HG02852 (cell line): ENCODE results near the gene ABHD16B.

Source experiments
- ATAC-seq: cut with Tn5 transposase; IDR thresholded peaks from one replicate; pipeline ENCODE4 v1.9.1; 2021; ENCODE audit warnings: mild to moderate bottlenecking, moderate library complexity; ENCODE audit not compliant: unreplicated experiment

ABHD16B gene

DNA sequence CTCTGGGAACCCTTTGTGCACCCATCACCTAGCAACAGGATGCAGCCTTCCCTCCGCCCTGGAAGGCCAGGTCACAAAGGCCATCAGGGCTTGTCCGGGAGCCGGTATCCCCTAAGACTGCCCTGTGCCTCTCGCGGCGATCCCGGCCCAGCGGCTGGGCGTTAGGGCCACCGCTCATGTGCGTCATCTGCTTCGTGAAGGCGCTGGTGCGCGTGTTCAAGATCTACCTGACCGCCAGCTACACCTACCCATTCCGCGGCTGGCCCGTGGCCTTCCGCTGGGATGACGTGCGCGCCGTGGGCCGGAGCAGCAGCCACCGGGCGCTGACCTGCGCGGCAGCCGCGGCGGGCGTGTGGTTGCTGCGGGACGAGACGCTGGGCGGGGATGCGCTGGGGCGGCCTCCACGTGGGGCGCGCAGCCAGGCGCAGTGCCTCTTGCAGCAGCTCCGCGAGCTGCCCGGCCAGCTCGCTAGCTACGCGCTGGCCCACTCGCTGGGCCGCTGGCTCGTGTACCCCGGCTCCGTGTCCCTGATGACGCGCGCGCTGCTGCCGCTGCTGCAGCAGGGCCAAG is at the start of gene ABHD16B:
Gene ABHD16B (plus strand): TSS at position 134 of the 570 bp plus-strand sequence. CDS start 43 bp downstream, at position 177.
- ATAC-seq, result no peak

GRCh38 chr20:63814891-63815614 is 46.2 kb upstream of the ABHD16B start:
- ATAC-seq, result no peak

DNA sequence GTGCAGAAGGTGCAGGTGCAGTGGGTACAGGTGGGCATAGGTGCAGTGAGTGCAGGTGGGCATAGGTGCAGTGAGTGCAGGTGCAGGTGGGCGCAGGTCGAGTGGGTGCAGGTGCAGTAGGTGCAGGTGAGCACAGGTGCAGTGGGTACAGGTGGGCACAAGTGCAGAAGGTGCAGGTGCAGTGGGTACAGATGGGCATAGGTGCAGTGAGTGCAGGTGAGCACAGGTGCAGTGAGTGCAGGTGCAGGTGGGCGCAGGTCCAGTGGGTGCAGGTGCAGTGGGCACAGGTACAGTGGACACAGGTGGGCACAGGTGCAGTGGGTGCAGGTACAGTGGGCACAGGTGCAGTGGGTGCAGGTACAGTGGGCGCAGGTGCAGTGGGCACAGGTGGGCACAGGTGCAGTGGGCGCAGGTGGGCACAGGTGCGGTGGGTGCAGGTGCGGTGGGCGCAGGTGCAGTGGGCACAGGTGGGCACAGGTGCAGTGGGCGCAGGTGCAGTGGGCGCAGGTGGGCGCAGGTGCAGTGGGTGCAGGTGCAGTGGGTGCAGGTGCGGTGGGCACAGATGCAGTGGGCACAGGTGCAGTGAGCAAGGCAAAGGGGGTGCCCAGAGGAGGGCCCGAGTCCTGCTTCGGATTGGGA is 45.6 kb upstream of the ABHD16B start:
- ATAC-seq, result no peak

DNA sequence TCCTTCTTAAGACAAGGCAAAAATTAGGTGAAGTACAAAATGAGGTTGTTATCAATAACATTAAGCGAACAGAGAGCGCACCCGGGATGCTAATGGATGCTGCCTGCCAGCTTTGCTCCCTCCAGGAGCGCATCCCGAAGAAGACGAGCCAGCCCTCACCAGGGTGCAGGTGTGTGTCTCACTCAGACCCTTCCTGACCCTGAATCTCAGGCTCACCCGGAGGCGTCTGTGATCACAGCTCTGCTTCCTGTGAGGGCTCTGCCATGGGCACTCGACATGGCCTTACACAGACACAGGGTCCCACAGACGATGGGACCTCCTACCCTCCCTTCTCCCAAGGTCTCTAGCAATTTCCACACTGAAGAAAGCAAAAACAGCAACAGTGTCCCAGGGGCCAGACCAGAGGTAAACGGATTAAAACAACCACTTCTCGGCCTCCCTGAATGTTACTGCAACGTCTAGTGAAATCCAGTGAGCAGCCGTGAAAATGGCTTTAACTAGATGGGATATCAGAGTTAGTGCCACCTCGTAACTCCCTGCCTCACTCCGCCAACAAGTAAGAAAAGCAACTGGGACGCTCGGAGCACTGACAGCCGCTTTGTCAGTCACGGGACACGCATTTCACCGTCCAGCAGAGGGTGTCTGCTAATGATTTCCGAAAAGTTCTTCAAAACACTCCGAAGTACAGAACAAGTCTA is 41.9 kb upstream of the ABHD16B start:
- ATAC-seq, result no peak

DNA sequence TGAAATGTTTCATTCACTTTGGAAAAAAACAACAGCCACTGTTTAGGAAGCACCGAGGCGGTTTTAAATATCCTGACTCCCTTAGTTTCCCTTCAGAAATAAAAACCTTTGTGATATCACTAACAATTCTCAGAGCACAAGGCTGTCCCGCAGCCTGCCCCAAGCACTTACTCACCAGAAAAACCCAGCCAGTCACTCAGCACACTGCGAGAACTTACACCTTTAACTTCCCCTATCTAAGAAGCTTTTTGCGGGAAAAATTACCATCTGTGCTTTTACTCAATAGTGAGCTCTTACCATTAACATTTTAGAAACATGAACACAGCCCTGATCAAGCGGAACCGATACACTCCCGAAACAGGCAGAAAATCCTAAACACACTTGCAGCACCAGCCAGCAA is 39.5 kb upstream of the ABHD16B start:
- ATAC-seq, result no peak

- no peak for ATAC-seq
Measured at GRCh38 chr20:63822276-63822696, 39.0 kb upstream of the ABHD16B start.

GRCh38 chr20:63823691-63824311 is 37.5 kb upstream of the ABHD16B start:
- ATAC-seq, result no peak

- no peak for ATAC-seq
Measured at GRCh38 chr20:63825331-63826118, 35.8 kb upstream of the ABHD16B start.

- ATAC-seq, result no peak
Measured at GRCh38 chr20:63826753-63827152, 34.5 kb upstream of the ABHD16B start.

- no peak for ATAC-seq
Measured at GRCh38 chr20:63828124-63828523, 33.2 kb upstream of the ABHD16B start.

DNA sequence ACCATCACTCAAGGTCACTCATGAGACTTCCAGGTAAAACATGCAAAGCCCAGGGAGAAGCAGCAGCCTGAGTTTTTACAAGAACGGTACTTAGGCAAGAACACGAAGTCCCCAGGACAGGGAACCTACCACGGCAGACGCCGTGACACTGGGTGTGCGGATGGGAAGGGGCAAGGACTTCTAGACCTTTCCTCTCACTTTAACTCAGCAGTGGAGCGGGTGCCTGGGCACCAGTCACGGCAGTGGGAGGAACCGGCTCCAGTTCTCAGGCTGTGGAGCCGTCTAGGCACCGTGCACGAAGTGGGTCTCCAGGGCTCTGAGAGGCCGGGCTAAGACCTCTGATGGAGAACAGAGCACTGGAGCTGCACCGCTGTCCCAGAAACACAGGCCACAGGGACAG is 32.8 kb upstream of the ABHD16B start:
- no peak for ATAC-seq

DNA sequence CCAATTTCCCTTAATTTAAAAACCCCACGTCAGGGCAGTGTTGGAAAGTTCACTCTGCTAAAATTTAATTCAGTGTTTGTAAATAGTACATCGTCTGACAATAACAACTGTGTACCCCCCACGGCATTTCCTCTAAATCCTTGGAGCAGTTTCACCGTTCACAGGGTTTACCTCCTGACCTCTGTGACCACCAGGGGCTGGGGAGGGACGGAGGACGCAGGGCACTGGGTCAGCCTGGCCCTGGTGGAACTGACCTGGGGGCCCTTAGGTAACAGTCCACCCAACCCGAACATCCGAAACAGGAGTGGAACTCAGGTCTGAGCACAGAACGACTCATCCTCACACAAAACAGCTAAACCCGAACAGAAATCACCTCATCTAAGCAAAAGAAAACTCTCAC is 32.3 kb upstream of the ABHD16B start:
- no peak for ATAC-seq

DNA sequence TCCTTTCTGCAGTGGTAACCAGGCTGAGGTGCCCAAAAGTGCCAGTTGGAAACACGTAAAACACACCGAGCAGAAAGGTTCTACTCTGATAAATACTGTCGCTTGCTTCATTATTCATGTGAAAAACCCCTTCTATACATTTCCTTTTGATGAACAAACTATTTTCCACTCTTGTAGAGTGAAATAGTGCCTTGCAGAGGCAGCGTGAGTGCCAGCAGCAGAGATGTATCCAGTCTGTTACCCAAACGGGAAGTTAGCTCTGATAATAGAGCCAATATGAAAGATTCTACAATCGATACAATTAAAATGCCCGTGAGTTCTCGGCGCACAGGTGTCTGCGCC is 31.7 kb upstream of the ABHD16B start:
- no peak for ATAC-seq

GRCh38 chr20:63829945-63830835 is 31.1 kb upstream of the ABHD16B start:
- ATAC-seq, result no peak

- ATAC-seq, result no peak
Measured at GRCh38 chr20:63830841-63831588, 30.3 kb upstream of the ABHD16B start, which contains the start of gene ZBTB46. TSS of gene ZBTB46 (minus strand) at chr20:63831264. CDS start at chr20:63790757, 40,507 bp downstream.

DNA sequence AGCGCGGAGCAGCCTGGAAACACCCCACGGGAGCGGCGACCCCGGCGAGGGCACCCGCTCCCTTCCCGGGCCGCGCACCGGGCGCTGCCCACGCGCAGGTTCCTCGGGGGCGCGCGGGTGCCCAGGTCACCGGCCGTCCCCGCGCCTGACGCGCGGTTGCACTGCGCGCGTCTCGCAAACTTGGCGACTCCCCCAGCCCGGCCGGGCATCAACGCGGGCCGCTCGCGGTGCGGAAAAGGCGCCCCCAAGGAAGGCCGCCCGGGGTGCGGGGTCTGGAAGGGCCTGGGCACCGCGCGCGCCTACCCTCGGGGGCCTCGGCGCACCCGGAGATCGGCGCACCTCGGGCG is 29.7 kb upstream of the ABHD16B start:
- ATAC-seq, result no peak

GRCh38 chr20:63831993-63832686 is 29.2 kb upstream of the ABHD16B start:
- no peak for ATAC-seq
